ENCODE measurements around the gene USH1G. TPM values are rescaled to one million over a fixed set of nuclear protein-coding genes. Genes with fewer than 3 reads are reported as not detected.

USH1G gene
- polyA plus RNA-seq, 1 donor (not counting 4 experiments of a cell fraction or from before 2014, with no cell fraction given), result 0.34 TPM

DNA sequence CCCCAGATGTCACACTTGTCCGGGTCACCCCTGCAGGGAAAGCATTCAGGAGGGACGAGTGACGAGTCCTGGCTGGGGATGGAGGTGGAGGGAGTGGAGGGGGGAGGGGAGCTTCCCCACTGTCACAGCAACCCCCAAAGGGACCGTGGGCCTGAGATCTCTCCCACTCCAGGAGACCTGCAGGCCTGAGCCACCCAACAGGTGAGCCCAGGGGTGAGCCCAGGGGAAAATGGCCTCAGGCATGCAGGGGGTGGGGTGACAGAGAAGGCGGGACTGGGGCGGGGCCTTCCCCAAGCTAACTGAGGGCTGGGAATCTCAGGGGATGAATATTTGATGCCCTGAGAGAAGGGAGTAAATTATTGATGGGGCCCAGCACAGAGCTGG, 2.4 kb downstream of the USH1G start:
- H3K4me2 ChIP-seq (ENCODE audit: control insufficient read depth, extremely low read depth, insufficient read depth, low read depth, low read length), result peak overlapping the region; percentile 27
- TF ChIP-seq, protein P1, sequence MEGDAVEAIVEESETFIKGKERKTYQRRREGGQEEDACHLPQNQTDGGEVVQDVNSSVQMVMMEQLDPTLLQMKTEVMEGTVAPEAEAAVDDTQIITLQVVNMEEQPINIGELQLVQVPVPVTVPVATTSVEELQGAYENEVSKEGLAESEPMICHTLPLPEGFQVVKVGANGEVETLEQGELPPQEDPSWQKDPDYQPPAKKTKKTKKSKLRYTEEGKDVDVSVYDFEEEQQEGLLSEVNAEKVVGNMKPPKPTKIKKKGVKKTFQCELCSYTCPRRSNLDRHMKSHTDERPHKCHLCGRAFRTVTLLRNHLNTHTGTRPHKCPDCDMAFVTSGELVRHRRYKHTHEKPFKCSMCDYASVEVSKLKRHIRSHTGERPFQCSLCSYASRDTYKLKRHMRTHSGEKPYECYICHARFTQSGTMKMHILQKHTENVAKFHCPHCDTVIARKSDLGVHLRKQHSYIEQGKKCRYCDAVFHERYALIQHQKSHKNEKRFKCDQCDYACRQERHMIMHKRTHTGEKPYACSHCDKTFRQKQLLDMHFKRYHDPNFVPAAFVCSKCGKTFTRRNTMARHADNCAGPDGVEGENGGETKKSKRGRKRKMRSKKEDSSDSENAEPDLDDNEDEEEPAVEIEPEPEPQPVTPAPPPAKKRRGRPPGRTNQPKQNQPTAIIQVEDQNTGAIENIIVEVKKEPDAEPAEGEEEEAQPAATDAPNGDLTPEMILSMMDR (optimal IDR thresholded peaks at IDR 0.05 in 1 of 3, IDR thresholded peaks at IDR 0.05 in 1 of 3, conservative IDR thresholded peaks at IDR 0.05 in 1 of 3; ENCODE audit: extremely low read depth in 1 of 3, insufficient read depth in 2 of 3, low read length in 3 of 3), result no peak
- no peak for TF ChIP-seq EZH2 (IDR thresholded peaks at IDR 0.05; ENCODE audit: low read length)
- peaks cover 38% of the 10 kb centered on the region for H3K27me3 ChIP-seq (ENCODE audit: control insufficient read depth, extremely low read depth, insufficient read depth, low read length)
- H3K4me3 ChIP-seq (ENCODE audit: control insufficient read depth in 2 of 3, extremely low read depth in 1 of 3, insufficient read depth in 2 of 3, low read depth in 1 of 3, low read length in 3 of 3), result peak overlapping the region in 1 of 3 experiments; percentile 10
- no peaks in the 10 kb centered on the region for H3K9me3 ChIP-seq (ENCODE audit: control insufficient read depth, low read depth, low read length)
- H3K9me1 ChIP-seq (ENCODE audit: control insufficient read depth, extremely low read depth, insufficient read depth, low read length), result no peaks in the 10 kb centered on the region
- peaks cover 19% of the 10 kb centered on the region for H3K4me1 ChIP-seq (ENCODE audit: control insufficient read depth, extremely low read depth, insufficient read depth, low read length)
- no peaks in the 10 kb centered on the region for H3K79me2 ChIP-seq (ENCODE audit: control insufficient read depth, insufficient read depth, low read length)
- H2AFZ ChIP-seq (ENCODE audit: control insufficient read depth, low read length), result peak overlapping the region; percentile 68
- DNase-seq (ENCODE audit: low read depth, low spot score) (no peak), FAIRE-seq (no peak)
- dilution Hi-C loops (cut with MboI; ENCODE audit: extremely low pct_ligation_motif_present, low sequenced_read_pairs), result no loop called here
- H3K36me3 ChIP-seq (ENCODE audit: control insufficient read depth in 2 of 2, extremely low read depth in 1 of 2, insufficient read depth in 2 of 2, low read length in 2 of 2), result no peaks in the 10 kb centered on the region
- H3K27ac ChIP-seq (ENCODE audit: control insufficient read depth, insufficient read depth, low read length), result no peak overlapping the region
- no peaks in the 10 kb centered on the region for H4K20me1 ChIP-seq (ENCODE audit: control insufficient read depth, extremely low read depth, insufficient read depth, low read length)
- no peak overlapping the region for H3K9ac ChIP-seq (ENCODE audit: control insufficient read depth, extremely low read depth, insufficient read depth, low read length)

DNA sequence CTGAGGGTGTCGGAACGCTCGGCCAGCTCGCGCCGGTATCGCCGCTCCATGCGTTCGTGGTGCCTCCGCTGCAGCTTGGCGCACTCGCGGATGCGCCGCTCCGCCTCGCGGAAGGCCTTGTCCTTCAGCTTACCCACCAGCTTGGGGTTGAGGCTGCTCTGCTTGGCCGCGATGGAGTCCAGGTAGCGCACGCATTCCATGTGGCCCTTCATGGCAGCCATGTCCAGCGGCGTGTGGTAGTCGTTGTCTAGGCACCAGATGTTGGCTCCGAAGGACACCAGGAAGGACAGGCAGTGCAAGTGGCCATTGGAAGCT, 2.8 kb downstream of the USH1G start:
- H4K20me1 ChIP-seq (ENCODE audit: control insufficient read depth, extremely low read depth, insufficient read depth, low read length), result no peaks in the 10 kb centered on the region
- H3K79me2 ChIP-seq (ENCODE audit: control insufficient read depth, insufficient read depth, low read length), result no peaks in the 10 kb centered on the region
- H3K36me3 ChIP-seq (ENCODE audit: control insufficient read depth in 2 of 2, extremely low read depth in 1 of 2, insufficient read depth in 2 of 2, low read length in 2 of 2), result no peaks in the 10 kb centered on the region
- no peaks in the 10 kb centered on the region for H3K9me1 ChIP-seq (ENCODE audit: control insufficient read depth, extremely low read depth, insufficient read depth, low read length)
- peaks cover 34% of the 10 kb centered on the region for H3K27me3 ChIP-seq (ENCODE audit: control insufficient read depth, extremely low read depth, insufficient read depth, low read length)
- no peak overlapping the region for H3K4me2 ChIP-seq (ENCODE audit: control insufficient read depth, extremely low read depth, insufficient read depth, low read depth, low read length)
- H3K27ac ChIP-seq (ENCODE audit: control insufficient read depth, insufficient read depth, low read length), result no peak overlapping the region
- TF ChIP-seq, protein P1 (optimal IDR thresholded peaks at IDR 0.05 in 1 of 3, IDR thresholded peaks at IDR 0.05 in 1 of 3, conservative IDR thresholded peaks at IDR 0.05 in 1 of 3; ENCODE audit: extremely low read depth in 1 of 3, insufficient read depth in 2 of 3, low read length in 3 of 3), result no peak
- no peak for TF ChIP-seq EZH2 (IDR thresholded peaks at IDR 0.05; ENCODE audit: low read length)
- FAIRE-seq (no peak), DNase-seq (ENCODE audit: low read depth, low spot score) (no peak)
- no peak overlapping the region for H3K9ac ChIP-seq (ENCODE audit: control insufficient read depth, extremely low read depth, insufficient read depth, low read length)
- no peaks in the 10 kb centered on the region for H3K9me3 ChIP-seq (ENCODE audit: control insufficient read depth, low read depth, low read length)
- peaks cover 19% of the 10 kb centered on the region for H3K4me1 ChIP-seq (ENCODE audit: control insufficient read depth, extremely low read depth, insufficient read depth, low read length)
- dilution Hi-C loops (cut with MboI; ENCODE audit: extremely low pct_ligation_motif_present, low sequenced_read_pairs), result no loop called here
- H2AFZ ChIP-seq (ENCODE audit: control insufficient read depth, low read length), result no peak overlapping the region
- H3K4me3 ChIP-seq (ENCODE audit: control insufficient read depth in 2 of 3, extremely low read depth in 1 of 3, insufficient read depth in 2 of 3, low read depth in 1 of 3, low read length in 3 of 3), result no peak overlapping the region

Data from keratinocyte (primary cell).